Skeletal muscle satellite cell (primary cell): ENCODE data around the gene DDHD1.
"Not testable (repeated sequence)": the region's sequence is repeated elsewhere in the genome, so short reads cannot be mapped to it uniquely, and the experiment has no call there.

Experiments used
- H3K27me3 ChIP-seq: 2 replicates; pipeline ENCODE4 v1.7.0; 2013; ENCODE audit warnings: low read length; ENCODE audit not compliant: control insufficient read depth, insufficient read depth
- H3K36me3 ChIP-seq: 2 replicates; pipeline ENCODE4 v1.7.0; 2013; ENCODE audit warnings: mild to moderate bottlenecking, control low read depth, low read length; ENCODE audit not compliant: insufficient read depth
- H3K4me1 ChIP-seq: 2 replicates; pipeline ENCODE4 v1.7.0; 2013; ENCODE audit warnings: low read length; ENCODE audit not compliant: control insufficient read depth, insufficient read depth
- H3K4me2 ChIP-seq: 2 replicates; pipeline ENCODE4 v1.7.0; 2013; ENCODE audit warnings: mild to moderate bottlenecking, low read length
- H3K4me3 ChIP-seq: 2 replicates; pipeline ENCODE4 v1.7.0; 2013; ENCODE audit warnings: low read length
- H3K9ac ChIP-seq: 2 replicates; pipeline ENCODE4 v1.7.0; 2013; ENCODE audit warnings: mild to moderate bottlenecking, low read depth, low read length, moderate library complexity
- H3K9me3 ChIP-seq: replicated peaks from 2 replicates; pipeline ENCODE4 v1.7.0; 2013; ENCODE audit warnings: mild to moderate bottlenecking, control low read depth, low read length

DDHD1 gene

DNA sequence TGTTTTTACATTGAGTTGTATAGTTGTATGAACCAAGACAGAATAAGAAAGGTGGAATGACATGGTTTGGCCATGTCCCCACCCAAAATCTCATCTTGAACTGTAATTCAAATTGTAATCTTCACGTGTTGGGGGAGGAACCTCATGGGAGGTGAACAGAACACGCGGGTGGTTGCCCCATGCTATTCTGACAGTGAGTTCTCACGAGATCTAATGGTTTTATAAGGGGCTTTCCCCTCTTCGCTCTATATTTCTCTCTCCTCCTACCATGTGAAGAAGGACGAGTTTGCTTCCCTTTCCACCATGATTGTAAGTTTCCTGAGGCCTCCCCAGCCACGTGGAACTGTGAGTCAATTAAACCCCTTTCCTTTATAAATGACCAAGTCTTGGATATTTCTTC lies 25.3 kb downstream of the DDHD1 start:
- no peak overlapping the region for H3K9ac ChIP-seq
- H3K36me3 ChIP-seq: no peaks in the 10 kb centered on the region
- H3K27me3 ChIP-seq: no peaks in the 10 kb centered on the region
- H3K4me3 ChIP-seq: no peak overlapping the region
- H3K9me3 ChIP-seq: no peaks in the 10 kb centered on the region
- H3K4me2 ChIP-seq: no peak overlapping the region
- peaks cover 9% of the 10 kb centered on the region for H3K4me1 ChIP-seq

DNA sequence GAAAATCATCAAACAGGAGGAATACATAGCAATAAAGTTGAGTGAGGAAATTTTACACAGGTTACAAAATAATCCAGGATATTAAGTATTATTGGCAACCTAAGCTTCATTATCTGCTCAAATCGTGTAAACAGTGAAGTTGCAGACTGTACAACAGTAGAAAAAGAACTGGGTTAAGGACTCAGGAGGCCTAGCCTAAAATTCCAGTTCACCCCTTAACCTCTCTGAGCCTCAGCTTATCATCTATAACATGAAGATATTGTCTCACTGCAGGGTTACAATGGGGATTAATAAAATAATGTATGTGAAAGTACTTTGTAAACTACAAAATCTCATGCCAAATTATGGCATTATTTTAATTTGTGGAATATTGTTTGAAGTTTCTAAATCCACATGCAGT lies 26.0 kb downstream of the DDHD1 start:
- peaks cover 9% of the 10 kb centered on the region for H3K4me1 ChIP-seq
- H3K9ac ChIP-seq: peak overlapping the region; percentile 22
- H3K4me2 ChIP-seq: peak overlapping the region; percentile 57
- no peaks in the 10 kb centered on the region for H3K9me3 ChIP-seq
- no peaks in the 10 kb centered on the region for H3K27me3 ChIP-seq
- peak overlapping the region; percentile 29 for H3K4me3 ChIP-seq
- H3K36me3 ChIP-seq: no peaks in the 10 kb centered on the region

DNA sequence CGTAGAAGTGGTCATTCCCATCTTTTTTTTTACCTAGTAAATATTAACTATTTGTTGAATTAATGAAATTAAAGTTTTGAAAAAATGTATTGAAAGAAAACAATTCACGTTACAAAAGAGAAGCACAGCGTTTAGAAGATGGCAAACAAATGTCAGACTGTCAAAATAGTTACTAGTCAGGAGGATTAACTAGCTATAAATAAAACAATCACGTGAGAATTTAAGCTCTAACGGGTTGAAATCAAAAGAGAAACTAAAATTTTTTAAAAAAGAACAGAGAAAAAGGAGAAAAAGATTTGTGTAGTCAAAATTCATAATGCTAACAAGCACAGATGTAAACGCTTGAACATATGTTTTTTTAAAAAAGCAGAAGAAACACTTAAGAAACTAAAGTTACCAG lies 26.4 kb downstream of the DDHD1 start:
- Histone ChIP-seq H3K9ac (peak overlapping the region; percentile 22), H3K27me3 (no peaks in the 10 kb centered on the region), H3K4me3 (peak overlapping the region; percentile 29), H3K9me3 (no peaks in the 10 kb centered on the region), H3K4me2 (peak overlapping the region; percentile 57), H3K36me3 (no peaks in the 10 kb centered on the region), H3K4me1 (peaks cover 9% of the 10 kb centered on the region)

DNA sequence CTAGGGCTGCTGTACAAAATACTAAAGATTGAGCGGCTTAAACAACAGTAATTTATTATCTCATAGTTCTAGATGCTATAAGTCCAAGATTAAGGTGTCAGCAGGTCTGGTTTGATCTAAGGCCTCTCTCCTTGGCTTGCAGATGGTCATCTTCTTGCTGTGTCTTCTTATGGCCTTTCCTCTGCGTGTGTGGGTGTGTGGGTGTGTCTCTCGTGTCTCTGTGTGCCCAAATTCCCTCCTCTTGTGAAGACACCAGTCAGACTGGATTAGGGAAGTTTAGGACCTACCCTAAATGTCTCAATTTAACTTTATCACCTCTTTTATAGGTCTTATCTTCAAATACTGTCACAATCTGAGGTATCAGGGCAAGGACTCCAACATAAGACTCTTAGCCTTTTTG lies 28.3 kb downstream of the DDHD1 start:
- H3K9ac ChIP-seq: no peak overlapping the region

GRCh38 chr14:53121419-53121818 lies 31.7 kb downstream of the DDHD1 start:
- not testable (repeated sequence) for H3K27me3 ChIP-seq, H3K4me2 ChIP-seq, H3K4me1 ChIP-seq, H3K9me3 ChIP-seq, H3K9ac ChIP-seq, H3K4me3 ChIP-seq, H3K36me3 ChIP-seq

More for the DNA sequence above, 28.3 kb downstream of the DDHD1 start:
- peaks cover 9% of the 10 kb centered on the region for H3K4me1 ChIP-seq
- no peak overlapping the region for H3K4me3 ChIP-seq
- H3K9me3 ChIP-seq: no peaks in the 10 kb centered on the region
- no peak overlapping the region for H3K4me2 ChIP-seq
- no peaks in the 10 kb centered on the region for H3K36me3 ChIP-seq
- no peaks in the 10 kb centered on the region for H3K27me3 ChIP-seq

DNA sequence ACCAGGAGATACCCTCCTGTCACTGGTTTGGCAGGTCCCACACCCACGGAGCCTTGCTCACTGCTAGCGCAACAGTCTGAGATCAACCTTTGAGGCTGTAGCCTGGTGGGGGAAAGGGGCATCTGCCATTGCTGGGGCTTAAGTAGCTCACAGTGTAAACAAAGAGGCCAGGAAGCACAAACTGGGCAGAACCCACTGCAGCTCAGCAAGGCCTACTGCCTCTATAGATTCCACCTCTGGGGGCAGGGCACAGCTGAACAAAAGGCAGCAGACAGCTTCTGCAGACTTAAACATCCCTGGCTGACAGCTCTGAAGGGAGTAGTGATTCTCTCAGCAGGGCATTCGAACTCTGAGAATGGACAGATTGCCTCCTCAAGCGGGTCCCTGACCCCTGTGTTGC lies 35.6 kb downstream of the DDHD1 start:
- not testable (repeated sequence) for H3K4me3 ChIP-seq, H3K4me2 ChIP-seq, H3K36me3 ChIP-seq

DNA sequence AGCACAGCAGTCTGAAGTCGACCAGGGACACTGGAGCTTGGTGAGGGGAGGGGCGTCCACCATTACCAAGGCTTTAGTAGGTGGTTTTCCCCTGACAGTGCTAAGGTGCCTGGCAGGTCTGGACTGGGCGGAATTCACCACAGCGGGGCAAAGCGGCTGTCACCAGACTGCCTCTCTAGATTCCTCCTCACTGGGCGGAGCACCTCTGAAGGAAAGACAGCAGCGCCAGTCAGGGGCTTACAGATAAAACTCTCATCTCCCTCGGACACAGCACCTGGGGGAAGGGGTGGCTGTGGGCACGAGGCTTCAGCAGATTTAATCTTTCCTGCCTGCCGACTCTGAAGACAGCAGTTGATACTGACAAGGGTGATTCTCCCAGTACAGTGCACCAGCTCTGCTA lies 39.1 kb downstream of the DDHD1 start:
- no peaks in the 10 kb centered on the region for H3K36me3 ChIP-seq
- H3K4me3 ChIP-seq: no peak overlapping the region
- H3K4me1 ChIP-seq: no peaks in the 10 kb centered on the region
- H3K9ac ChIP-seq: no peak overlapping the region
- no peaks in the 10 kb centered on the region for H3K27me3 ChIP-seq
- no peak overlapping the region for H3K4me2 ChIP-seq
- no peaks in the 10 kb centered on the region for H3K9me3 ChIP-seq

More for the DNA sequence above, 35.6 kb downstream of the DDHD1 start:
- H3K27me3 ChIP-seq, H3K9ac ChIP-seq, H3K9me3 ChIP-seq, H3K4me1 ChIP-seq: not testable (repeated sequence)

GRCh38 chr14:53110096-53110495 lies 43.0 kb downstream of the DDHD1 start:
- H3K4me3 ChIP-seq: no peak overlapping the region
- no peak overlapping the region for H3K4me2 ChIP-seq
- H3K36me3 ChIP-seq: no peaks in the 10 kb centered on the region
- H3K27me3 ChIP-seq: no peaks in the 10 kb centered on the region
- H3K4me1 ChIP-seq: no peaks in the 10 kb centered on the region
- H3K9ac ChIP-seq: no peak overlapping the region
- no peaks in the 10 kb centered on the region for H3K9me3 ChIP-seq

DNA sequence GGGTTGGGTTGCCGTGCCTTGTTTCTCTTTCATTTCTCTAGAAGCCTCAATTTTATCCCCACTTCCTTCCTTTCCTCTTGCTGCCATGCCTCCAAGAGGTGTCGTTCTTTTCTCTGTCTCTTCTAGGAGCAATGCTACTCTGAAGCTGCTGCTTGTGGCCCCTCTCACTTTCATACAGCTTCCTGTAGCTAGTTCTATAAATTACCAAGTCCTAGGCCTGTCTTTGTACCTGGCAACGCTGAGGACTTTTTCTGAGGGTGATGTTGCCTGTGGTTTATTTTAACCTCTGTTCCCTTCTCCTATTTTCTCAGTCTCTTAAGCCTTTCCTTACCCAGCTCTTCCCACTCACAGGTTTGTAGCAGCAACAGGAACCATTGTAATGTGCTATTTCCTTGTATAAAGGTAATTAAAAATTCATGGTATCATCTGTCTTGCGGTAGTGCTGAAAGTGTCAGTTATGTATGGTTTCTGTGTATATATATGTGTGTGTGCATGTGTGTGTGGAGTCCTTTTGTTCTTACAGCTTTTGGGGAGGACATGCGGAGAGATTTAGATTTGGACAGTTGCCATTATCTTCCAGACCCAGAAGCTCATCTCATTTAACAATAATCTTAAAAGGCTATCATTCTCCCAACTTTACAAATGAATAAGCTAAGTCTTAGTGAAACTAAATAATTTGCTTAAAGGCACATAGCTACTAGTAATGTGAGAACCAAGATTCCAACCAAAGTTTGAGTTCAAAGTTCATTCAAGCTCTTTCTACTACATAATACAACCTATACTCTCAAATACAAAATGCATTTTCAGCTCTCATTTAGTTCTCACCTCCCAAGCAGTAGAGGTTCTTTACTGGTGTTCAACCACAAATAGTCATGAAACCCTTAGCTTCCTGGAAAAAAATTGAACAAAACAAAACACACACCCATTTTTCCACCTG lies 43.8 kb downstream of the DDHD1 start:
- H3K9ac ChIP-seq: no peak overlapping the region
- H3K4me3 ChIP-seq: no peak overlapping the region
- H3K27me3 ChIP-seq: no peaks in the 10 kb centered on the region
- H3K4me2 ChIP-seq: peak overlapping the region; percentile 65
- no peaks in the 10 kb centered on the region for H3K4me1 ChIP-seq
- no peaks in the 10 kb centered on the region for H3K9me3 ChIP-seq
- H3K36me3 ChIP-seq: no peaks in the 10 kb centered on the region

DNA sequence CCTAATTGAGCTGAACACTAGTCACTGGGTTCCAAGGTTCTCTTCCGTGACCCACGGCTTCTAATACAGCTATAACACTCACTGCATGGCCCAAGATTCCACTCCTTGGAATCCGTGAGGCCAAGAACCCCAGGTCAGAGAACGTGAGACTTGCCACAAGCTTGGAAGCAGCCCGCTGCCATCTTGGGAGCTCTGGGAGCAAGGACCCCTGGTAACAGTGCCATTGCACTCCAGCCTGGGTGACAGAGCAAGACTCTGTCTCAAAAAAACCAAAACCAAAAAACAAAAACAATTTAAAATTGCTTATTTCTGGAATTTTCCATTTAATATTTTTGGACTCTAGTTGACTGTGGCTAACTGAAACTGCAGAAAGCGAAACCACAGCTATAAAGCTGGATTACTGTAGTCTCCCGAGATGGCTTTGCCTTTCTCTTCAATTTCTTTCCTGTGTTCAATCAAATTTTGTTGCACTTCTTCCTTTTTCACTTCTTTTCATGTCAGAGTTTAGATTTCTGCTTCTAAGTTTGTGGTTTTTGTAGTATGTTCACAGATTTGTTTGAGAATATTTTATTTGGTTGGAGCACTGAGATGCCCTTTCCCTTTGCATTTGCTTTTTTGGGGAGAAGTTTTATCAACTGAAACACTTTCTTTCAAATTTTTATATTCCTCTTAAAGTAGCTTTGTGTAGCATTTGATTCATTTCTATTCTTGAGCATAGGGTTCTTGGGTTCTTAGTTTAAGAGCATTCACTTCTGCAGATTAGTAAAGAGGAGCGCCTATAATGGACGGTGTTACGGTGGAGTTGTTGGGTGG lies 44.6 kb downstream of the DDHD1 start:
- Histone ChIP-seq H3K27me3 (no peaks in the 10 kb centered on the region), H3K36me3 (no peaks in the 10 kb centered on the region), H3K4me1 (no peaks in the 10 kb centered on the region), H3K9ac (no peak overlapping the region), H3K4me3 (no peak overlapping the region), H3K4me2 (peak overlapping the region; percentile 65), H3K9me3 (no peaks in the 10 kb centered on the region)

DNA sequence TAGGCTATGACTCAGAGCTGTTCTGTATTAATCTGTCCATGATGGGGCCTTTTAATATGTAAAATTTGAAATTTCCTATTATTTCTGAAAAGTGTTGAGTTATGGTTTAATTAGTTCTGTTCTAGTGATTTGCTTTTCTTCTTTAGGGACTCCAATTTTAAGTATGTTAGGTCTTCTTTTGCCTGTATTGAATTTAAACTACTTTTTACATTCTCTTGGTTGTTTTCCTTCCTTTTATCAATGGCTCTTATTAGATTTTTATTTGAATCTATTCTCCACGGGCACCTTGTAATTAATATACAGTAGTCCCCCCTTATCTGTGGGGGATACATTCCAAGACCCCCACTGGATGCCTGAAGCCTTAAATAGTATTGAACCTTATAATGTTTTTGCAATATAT lies 46.4 kb downstream of the DDHD1 start:
- no peak overlapping the region for H3K4me2 ChIP-seq
- no peaks in the 10 kb centered on the region for H3K27me3 ChIP-seq
- H3K36me3 ChIP-seq: no peaks in the 10 kb centered on the region
- no peak overlapping the region for H3K9ac ChIP-seq
- no peaks in the 10 kb centered on the region for H3K4me1 ChIP-seq
- no peak overlapping the region for H3K4me3 ChIP-seq
- H3K9me3 ChIP-seq: no peaks in the 10 kb centered on the region
